Breast epithelium (tissue), 3 donors: Measurements from ENCODE around the gene TPRN.

Source experiments
- CTCF ChIP-seq, 3 donors: fragments of 450-650 bp; IDR thresholded peaks; one replicate each; pipeline ENCODE4 v1.5.1; 2016 to 2017; ENCODE audit warnings: antibody characterized with exemption in 3 of 3, mild to moderate bottlenecking in 3 of 3, moderate library complexity in 3 of 3
- POLR2A ChIP-seq: fragments of 450-650 bp; IDR thresholded peaks from one replicate; pipeline ENCODE4 v1.6.1; 2016; ENCODE audit warnings: antibody characterized with exemption, mild to moderate bottlenecking, moderate library complexity
- POLR2AphosphoS5 ChIP-seq, 3 donors: sonication (generic); formaldehyde crosslinking; IDR thresholded peaks; one replicate each; pipeline ENCODE4 v1.6.1; 2017; ENCODE audit warnings: antibody characterized with exemption in 3 of 3

GRCh38 chr9:137221095-137221505 is 20.6 kb upstream of the TPRN start:
- no peak for TF ChIP-seq POLR2AphosphoS5 (IDR thresholded peaks at IDR 0.05)
- TF ChIP-seq CTCF (IDR thresholded peaks at IDR 0.05), result no peak
- no peak for TF ChIP-seq POLR2A
